GM12892 (cell line): ENCODE measurements around the gene CEP112.

Experiments
- POLR2A ChIP-seq: IDR thresholded peaks from 2 replicates; pipeline ENCODE4 v1.6.1; 2011; ENCODE audit warnings: low read depth, low read length, control low read depth
- POLR2AphosphoS5 ChIP-seq: IDR thresholded peaks from 2 replicates; pipeline ENCODE4 v1.6.1; 2011; ENCODE audit warnings: low read depth, low read length, control low read depth

DNA sequence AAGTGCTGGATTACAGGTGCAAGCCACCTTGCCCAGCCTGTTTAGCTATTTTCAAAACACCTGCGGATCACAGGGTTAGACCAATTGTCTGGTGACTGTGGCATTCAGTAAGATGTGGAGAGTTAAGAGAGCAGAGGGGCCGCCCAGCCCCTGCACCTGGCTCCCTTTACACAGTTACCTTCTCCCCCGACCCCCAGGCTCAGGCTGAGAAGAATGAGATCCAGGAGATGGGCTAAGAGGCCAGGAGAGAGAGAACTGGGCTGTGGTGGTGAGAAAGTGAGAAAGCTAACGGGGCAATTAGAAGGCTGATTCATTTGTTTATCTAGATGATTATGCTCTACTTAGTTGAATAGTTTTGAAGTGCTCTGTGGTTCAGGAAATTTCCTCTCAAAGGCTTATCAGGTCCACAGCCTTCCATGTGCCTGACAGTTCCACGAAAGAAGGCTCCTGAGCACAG lies 562.7 kb downstream of the CEP112 start:
- TF ChIP-seq POLR2A (no peak), POLR2AphosphoS5 (no peak)
